ENCODE data around the gene INPP5F.
"Not testable (repeated sequence)": the region's sequence is repeated elsewhere in the genome, so short reads cannot be mapped to it uniquely, and the experiment has no call there.

The INPP5F gene

GRCh38 chr10:119747940-119748339 lies 22.1 kb downstream of the INPP5F start:
- no peak for DNase-seq (ENCODE audit: low spot score)

DNA sequence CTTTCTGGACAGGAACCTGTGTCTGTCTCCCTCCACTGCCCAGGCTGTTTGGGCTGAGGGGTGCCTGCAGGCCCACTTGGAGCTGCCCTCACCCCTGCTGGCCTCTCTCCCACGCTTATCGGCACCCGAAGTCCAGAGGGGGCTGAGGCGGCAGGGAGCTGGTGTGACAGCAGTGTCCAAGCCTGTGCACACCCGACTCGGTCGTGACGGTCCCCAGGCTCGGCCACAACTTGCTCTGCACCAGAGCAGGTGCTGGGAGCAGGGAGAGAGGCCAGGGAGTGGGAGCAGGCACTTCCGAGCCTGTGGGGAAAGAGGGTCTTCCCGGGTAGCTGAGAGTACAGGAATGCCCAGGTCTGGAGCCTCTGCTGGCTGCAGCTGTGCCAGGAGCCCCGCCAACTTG lies 23.0 kb downstream of the INPP5F start:
- no peak for DNase-seq (ENCODE audit: low spot score)

DNA sequence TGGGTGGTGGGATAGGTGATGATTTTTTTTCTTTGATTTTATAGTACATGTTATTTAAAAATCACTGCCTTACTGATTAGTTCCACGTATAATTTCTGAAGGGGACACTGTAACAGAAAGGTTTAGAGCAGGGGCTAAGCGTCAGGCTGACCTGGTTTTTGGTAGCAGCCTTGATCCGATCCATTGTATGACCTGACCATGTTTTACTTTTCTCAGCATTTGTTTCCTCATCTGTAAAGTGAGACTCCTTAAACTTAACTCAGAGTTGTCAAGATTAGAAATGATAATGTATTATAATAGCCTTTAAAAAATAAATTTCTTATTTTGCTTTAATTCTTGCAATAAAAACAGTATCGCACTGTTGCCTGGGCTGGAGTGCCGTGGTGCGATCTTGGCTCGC lies 23.6 kb downstream of the INPP5F start:
- DNase-seq (ENCODE audit: low spot score) = no peak

- DNase-seq (ENCODE audit: low spot score) = peak; percentile 60
Measured at GRCh38 chr10:119750391-119751230, 24.8 kb downstream of the INPP5F start.

GRCh38 chr10:119753309-119753708 lies 27.5 kb downstream of the INPP5F start:
- DNase-seq (ENCODE audit: low spot score) = no peak

- DNase-seq (ENCODE audit: low spot score) = no peak
Measured at GRCh38 chr10:119754085-119754484, 28.2 kb downstream of the INPP5F start.

- DNase-seq (ENCODE audit: low spot score) = no peak
Measured at GRCh38 chr10:119754936-119755335, 29.1 kb downstream of the INPP5F start.

- no peak for DNase-seq (ENCODE audit: low spot score)
Measured at GRCh38 chr10:119755446-119755845, 29.6 kb downstream of the INPP5F start.

DNA sequence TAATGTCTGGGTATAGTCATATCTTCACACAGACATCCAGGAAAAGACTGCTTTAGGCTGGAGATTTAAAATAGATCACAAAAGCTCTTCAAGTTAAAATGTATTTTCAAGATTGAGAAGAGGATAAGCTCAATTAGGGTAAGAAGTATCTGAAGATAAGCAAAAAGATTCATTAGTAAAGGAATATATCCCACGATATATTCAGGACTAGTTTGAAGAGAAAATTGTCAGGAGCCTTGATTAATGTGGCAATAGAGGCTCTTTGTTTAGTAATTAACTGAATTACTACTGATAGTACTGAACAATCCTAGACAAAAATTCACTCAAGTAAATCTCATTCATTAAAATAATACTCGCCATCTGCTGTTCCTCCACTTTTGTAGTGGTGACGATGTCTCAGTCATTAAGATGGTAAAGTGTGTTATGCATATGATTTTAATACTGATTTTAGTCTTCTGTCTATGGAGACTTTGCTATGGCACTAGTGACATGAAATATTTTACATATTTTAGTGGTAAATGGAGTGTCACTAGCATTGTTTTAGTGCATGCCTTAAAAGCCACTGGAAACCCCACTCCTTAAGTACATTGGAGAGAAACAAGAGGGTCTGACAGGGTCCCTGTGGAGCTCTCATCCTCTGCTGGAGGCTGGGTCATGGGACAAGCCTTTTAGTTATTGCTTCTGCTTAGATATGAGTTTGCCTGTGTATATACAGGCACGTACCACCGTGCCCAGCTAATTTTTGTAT lies 32.8 kb downstream of the INPP5F start:
- DNase-seq (ENCODE audit: low spot score) = no peak

DNA sequence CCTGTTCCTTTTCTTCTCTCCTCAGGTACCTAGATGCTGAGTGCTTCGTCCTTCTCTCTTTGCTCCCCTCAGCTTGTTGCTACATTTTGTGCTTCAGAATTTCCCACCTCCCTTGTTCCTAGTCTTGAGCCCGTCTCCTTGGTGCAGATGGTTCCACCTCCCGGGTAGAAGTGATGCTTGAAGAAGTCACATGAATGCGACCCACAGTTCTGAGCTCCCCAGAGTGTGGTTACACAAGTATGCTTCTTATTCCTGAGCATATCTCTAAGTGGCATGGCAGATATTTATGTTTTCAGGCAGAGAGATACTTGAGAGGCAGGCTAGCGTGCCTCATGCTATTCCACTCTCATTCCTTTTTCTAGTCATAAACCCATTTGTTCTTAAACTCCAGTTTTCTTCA lies 34.0 kb downstream of the INPP5F start:
- DNase-seq (ENCODE audit: low spot score) = no peak

GRCh38 chr10:119761106-119761505 lies 35.3 kb downstream of the INPP5F start:
- no peak for DNase-seq (ENCODE audit: low spot score)

- DNase-seq (ENCODE audit: low spot score) = no peak
Measured at GRCh38 chr10:119762035-119762434, 36.2 kb downstream of the INPP5F start.

- DNase-seq (ENCODE audit: low spot score) = no peak
Measured at GRCh38 chr10:119762805-119763798, 37.3 kb downstream of the INPP5F start.

DNA sequence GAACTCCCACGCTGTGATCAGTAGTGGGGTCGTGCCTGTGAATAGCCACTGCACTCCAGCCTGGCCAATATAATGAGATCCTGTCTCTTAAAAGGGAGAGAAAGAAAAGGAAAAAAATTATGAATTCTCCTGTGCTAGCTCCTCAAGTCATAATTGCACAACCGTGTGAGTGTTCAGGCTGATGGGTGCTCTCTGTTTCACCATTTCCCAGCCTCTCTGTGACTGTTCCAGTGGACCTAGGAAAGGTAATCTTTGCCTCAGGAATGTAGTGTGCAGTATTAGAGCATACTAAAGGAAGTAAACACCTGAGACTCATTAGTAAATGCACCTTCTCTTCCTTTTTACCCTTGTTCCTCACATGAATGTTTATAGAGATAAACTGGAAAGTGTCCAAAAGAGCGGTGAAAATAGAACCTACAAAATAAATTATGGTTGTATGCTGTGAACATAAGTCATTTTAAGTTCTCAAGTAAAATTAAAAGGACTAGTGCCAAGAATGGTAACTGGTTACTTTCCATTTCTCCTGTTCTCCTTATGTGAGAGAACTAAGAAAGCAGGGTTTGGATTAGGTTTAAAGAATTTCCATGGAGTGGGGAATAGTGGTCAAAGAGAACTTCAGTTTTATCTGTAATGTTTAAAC lies 42.7 kb downstream of the INPP5F start:
- DNase-seq (ENCODE audit: low spot score) = no peak

- DNase-seq (ENCODE audit: low spot score) = no peak
Measured at GRCh38 chr10:119769886-119770285, 44.0 kb downstream of the INPP5F start.

GRCh38 chr10:119770928-119771327 lies 45.1 kb downstream of the INPP5F start:
- no peak for DNase-seq (ENCODE audit: low spot score)

GRCh38 chr10:119772334-119772733 lies 46.5 kb downstream of the INPP5F start:
- no peak for DNase-seq (ENCODE audit: low spot score)

DNA sequence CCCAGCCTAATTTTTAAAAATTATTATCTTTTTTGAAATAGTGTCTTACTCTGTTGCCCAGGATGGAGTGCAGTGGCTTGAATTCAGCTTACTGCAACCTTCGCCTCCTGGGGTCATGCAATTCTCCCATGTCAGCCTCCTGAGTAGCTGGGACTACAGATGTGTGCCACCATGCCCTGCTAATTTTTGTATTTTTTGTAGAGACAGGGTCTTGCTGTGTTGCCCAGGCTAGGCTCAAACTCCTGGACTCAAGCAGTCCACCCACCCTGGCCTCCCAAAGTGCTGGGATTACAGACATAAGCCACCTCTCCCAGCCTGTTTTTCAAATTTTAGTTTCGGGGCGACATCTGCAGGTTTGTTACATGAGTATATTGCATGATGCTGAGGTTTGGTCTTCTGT lies 47.2 kb downstream of the INPP5F start:
- DNase-seq (ENCODE audit: low spot score) = not testable (repeated sequence)

GRCh38 chr10:119775529-119775928 lies 49.7 kb downstream of the INPP5F start:
- no peak for DNase-seq (ENCODE audit: low spot score)

DNA sequence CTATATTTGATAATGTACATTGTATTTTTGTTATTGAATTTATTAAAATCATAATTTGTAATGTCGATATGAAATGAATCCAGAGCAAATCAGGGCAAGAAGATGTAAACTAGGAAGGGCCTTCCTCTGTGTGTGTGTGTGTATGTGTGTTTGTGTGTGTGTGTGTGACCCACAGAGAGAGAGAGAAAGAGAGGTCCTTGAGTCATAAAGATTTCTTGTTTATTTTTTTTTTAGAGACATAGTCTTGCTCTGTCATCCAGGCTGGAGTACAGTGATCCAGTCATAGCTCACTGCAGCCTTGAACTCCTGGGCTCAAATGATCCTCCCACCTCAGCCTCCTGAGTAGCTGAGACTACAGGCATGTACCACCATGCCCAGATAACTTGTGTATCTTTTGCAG lies 50.7 kb downstream of the INPP5F start:
- no peak for DNase-seq (ENCODE audit: low spot score)

DNA sequence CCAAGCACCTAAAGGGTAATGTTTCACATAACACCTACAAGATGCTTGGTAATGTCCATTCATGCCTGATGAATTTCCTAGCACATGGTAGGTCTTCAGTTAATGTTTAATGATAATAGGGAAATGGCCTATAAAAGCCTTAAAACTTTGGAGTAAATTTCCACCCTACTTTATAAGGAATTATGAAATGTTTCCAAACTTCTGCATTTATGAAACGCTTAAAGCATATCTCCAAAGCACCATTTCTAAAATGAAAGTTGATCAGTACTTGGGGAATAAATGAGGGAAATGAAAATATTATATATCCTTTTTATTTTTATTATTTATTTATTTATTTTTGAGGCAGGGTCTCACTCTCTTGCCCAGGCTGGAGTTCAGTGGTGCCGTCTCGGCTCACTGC lies 51.8 kb downstream of the INPP5F start:
- DNase-seq (ENCODE audit: low spot score) = no peak
